AML-193 (cell line): ENCODE measurements around the gene MAZ.
"Not testable (repeated sequence)": the region's sequence is repeated elsewhere in the genome, so short reads cannot be mapped to it uniquely, and the experiment has no call there.

Source experiments
- DNase-seq, 2 experiments: peaks; one replicate each; lab custom pipeline; 2025; lab: John Stamatoyannopoulos, UW

Gene MAZ

DNA sequence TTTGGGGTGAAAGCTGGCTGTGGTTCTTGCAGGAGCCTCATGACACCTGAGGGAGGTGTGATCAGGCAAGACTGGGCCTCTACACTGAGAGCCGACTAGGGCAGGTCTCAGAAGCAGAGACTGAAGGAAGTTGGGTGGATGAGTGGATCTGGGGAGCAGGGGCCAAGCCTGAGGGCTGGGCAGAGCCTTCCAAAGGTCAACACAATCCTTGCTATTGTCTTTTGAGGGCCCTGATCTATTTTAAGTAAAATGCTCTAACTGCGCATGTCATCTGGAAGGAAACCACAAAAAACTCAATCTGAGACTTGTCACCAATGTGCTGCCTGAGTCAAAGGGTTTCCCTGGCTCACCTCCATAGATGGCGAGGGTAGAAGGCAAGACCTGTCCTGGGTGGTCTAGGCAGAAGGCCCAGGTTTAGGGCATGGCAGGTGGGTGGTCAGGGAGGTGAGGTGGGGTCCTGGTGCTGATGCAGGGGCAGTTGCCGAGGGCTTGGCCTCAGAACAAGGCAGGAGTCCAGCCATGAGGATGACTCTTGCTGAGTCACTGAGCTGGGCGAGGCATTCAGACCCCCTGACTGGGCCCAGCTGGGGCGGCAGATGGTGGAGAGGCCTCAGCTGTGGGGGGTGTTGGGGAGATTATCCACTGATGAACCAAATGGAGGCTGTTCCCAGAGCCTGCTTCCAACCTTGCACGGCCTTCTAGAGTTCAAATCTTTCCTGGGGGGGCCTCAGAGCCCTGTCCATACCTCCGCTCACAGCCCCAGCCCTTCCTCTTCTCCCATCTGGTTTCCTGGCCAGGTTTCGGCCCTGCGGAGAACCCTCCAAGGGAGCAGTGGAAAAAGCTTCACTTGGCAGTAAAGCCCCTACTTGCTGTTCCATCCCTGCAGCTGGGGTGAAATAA, 19.1 kb downstream of the MAZ start:
- no peak for DNase-seq

DNA sequence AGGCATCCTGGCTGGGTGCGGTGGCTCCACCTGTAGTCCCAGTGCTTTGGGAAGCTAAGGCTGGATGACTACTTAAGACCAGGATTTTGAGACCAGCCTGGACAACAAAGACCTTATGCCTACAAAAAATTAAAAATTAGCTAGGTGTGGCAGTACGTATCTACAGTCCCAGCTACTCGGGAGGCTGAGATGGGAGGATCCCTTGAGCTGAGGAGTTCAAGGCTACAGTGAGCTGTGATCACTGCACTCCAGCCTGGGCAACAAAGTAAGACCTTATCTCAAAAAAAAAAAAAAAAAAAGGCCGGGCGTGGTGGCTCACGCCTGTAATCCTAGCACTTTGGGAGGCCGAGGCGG, 20.0 kb downstream of the MAZ start:
- no peak for DNase-seq

DNA sequence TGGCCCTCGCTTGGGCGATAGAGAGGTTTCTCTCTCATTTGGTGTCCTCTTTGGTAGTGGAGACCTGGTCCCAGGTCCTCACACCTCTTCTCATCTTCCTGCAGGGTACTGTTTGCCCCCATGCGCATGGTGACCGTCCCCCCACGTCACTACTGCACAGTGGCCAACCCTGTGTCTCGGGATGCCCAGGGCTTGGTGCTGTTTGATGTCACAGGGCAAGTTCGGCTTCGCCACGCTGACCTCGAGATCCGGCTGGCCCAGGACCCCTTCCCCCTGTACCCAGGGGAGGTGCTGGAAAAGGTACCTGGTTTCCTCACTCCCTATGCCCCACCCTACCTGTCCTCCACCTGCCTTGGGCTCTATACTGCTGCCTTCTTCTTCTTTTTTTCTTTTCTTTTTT, 24.4 kb downstream of the MAZ start:
- DNase-seq = no peak

DNA sequence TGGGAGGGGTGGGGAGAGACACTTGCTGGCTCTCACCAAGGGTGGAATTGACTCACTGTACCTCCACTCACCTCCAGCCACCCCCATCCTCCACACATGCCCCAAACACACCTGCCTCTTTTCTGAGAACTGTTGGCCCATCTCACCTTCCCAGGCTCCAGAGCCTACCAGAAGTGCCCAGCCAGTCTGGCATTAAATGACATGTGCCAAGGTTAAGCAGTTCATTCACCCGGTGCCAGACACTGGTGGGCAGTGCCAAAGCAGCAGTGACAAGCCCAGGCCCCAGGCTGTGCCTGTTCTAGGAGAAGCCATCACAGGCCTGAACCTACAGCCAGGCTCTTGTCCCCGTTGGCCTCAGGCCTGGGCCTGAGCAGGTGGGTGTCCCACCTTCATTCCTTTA, 25.2 kb downstream of the MAZ start:
- DNase-seq = no peak

DNA sequence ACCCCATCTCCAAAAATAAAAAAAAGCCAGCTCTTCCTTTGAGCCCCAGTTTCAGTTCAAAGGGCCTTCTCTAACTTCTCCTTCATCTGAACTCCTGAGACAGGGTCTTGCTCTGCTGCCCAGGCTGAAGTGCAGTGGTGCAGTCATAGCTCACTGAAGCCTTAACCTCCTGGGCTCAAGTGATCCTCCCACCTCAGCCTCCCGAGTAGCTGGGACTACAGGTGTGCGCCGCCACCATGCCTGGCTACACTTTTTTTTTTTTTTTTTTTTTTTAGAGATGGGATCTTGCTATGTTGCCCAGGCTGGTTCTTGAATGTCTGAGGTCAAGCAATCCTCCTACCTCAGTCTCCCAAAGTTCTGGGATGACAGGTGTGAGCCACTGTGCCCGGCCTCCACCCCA, 26.9 kb downstream of the MAZ start:
- DNase-seq = not testable (repeated sequence)

DNA sequence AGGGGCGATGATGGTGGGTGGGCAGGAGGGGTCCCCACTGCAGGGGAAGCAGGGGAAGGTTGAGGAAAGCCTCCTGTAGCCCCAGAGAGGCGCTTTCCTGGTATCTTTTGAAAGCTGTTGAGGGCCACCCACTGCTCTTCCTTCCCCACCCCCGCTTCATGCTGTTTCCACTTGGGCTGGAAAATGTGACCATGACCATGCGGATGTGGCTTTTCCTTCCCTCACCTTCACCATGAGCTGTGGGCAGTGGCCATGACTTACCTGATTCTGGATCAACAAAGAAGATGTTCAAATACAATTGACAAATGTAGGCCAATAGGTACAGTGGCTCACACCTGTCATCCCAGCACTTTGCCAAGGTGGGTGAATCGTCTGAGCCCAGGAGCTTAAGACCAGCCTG, 27.8 kb downstream of the MAZ start:
- no peak for DNase-seq

DNA sequence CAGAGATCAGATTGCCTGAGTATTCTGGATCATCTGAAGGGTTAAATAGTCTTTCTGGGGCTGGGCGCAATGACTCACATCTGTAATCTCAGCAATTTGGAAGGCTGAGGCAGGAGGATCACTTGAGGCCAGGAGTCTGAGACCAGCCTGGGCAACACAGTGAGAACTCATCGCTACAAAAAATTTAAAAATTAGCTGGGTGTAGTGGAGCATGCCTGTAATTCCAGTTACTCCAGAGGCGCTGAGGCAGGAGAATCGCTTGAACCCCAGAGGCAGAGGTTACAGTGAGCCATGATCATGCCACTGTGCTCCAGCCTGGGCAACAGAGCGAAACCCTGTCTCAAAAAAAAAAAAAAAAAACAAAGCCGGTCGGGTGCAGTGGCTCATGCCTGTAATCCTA, 29.6 kb downstream of the MAZ start:
- DNase-seq = no peak

DNA sequence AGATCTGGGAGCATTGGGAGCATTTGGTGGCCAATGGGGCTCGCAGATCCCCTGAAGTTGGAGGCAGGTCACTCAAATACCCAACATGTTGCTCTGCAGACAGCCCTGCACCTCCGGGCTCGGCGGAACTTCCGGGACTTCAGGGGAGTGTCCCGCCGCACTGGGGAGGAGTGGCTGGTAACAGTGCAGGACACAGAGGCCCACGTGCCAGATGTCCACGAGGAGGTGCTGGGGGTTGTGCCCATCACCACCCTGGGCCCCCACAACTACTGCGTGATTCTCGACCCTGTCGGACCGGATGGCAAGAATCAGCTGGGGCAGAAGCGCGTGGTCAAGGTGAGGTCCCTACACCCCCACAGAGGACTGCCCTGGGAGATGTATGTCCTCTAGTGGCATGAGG, 30.3 kb downstream of the MAZ start:
- DNase-seq = no peak

DNA sequence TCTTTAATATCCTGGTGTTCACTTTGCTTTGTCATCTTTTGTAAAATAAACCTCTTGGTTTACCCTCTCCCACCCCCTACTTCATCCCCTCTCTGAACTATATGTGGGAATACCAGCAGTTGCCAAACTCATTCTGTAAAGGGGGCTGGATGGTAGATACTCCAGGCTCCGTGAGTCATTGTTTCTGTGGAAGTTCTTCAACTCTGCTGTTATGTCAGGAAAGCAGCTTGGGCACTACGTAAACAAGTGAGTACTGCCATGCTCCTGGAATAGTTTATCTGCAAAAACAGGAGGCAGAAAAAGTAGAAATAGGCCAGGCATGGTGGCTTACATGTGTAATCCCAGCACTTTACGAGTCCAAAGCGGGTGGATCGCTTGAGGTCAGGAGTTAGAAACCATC, 31.5 kb downstream of the MAZ start:
- no peak for DNase-seq

DNA sequence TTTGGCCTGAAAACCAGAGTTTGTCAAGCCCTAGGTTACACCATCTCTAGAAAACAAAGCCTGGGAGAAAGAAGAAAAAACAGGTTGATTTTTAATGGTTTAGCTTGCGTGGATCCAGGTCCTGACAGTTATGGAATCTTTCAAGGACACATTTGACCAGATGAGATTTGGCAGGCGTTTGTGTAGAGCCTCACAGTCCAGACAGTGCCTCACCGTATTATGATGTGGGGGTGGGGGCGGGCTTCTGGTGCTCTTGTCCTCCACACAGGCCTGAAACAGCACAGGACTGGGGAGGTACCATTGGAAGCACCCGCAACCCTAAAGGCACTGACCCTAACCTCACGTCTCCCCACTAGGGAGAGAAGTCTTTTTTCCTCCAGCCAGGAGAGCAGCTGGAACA, 33.5 kb downstream of the MAZ start:
- no peak for DNase-seq

DNA sequence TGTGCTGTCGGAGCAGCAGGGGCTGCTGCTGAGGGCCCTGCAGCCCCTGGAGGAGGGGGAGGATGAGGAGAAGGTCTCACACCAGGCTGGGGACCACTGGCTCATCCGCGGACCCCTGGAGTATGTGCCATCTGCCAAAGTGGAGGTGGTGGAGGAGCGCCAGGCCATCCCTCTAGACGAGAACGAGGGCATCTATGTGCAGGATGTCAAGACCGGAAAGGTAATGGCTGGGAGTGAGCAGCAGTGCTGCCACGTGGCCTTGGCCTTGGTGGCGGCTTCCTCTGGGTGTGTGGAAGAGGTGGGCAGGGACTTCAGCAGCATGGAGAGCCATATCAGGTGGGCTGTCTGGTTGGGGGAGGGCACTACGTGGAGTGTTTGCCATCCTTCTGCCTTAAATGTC, 33.9 kb downstream of the MAZ start:
- DNase-seq = no peak

DNA sequence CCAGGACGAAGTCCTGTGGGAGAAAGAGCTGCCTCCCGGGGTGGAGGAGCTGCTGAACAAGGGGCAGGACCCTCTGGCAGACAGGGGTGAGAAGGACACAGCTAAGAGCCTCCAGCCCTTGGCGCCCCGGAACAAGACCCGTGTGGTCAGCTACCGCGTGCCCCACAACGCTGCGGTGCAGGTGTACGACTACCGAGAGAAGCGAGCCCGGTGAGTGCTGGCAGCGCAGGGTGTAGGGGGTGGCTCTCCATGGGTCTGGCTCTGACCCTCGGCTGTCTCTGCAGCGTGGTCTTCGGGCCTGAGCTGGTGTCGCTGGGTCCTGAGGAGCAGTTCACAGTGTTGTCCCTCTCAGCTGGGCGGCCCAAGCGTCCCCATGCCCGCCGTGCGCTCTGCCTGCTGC, 35.3 kb downstream of the MAZ start:
- DNase-seq = no peak

DNA sequence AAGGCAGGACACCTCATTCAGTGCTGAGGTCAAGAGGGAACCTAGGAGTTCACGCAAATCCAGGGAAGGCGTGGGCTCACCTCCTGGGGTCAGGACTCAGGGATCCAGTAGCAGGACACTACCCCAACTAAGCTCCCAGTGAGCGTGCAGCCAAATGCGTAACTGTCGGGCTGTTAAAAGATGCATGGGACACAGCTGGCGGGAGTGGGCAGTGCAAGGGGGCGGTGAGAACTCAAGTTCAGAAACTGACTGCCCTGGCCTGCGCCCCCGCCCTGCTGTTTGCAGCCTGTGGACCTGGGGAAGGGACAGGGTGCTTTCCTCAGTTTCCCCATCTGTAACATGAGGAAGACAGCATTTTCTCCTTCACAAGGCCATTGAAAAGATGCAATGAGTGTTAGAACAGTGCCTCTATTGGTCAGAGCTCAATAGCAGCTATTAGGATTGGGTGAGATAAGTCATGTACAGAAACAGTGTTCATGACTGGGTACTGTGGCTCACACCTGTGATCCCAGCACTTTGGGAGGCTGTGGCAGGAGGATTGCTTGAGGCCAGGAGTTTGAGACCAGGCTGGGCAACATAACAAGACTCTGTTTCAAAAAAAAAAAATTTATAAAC, 36.5 kb downstream of the MAZ start:
- peak; percentile 4 to 9 for DNase-seq

DNA sequence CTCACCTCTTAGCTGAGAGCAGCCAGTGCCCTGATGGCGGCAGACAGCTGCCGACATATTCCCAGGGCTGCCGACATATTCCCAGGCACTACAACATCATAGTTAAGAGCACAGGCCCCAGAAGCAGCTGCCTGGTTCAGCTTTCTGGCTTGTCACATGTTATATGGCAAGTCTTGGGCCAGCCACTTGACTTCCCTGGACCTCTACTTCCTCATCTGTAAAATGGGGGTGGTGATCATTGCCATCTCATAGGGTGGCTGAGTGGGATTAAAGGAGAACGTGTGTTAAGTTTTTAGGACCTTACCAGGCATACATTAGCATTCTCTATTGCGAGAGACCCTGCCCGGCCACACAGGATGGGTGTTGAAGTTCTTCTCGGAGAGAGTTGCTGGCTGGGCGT, 37.6 kb downstream of the MAZ start:
- no peak for DNase-seq

DNA sequence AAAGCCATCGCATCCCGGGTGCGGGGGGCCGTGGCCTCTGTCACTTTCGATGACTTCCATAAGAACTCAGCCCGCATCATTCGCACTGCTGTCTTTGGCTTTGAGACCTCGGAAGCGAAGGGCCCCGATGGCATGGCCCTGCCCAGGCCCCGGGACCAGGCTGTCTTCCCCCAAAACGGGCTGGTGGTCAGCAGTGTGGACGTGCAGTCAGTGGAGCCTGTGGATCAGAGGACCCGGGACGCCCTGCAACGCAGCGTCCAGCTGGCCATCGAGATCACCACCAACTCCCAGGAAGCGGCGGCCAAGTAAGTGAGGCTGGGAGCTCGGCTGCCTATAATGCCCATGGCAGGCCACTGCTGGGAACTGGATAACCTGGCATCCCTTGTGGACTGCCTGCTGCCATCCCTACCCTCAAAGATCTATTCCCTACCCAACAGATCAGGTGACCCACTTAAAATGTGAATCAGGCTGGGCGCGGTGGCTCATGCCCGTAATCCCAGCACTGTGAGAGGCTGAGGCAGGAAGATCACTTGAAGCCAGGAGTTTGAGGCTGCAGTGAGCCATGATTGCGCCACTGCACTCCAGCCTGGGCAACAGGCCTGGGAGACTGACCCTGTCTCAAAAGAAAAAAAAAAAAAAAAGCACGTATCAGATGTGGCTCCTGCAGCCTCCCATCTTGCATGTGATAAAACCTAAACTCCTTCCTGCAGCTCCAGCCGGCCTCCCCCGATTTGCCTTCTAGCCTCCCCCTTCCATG, 38.4 kb downstream of the MAZ start:
- no peak for DNase-seq

DNA sequence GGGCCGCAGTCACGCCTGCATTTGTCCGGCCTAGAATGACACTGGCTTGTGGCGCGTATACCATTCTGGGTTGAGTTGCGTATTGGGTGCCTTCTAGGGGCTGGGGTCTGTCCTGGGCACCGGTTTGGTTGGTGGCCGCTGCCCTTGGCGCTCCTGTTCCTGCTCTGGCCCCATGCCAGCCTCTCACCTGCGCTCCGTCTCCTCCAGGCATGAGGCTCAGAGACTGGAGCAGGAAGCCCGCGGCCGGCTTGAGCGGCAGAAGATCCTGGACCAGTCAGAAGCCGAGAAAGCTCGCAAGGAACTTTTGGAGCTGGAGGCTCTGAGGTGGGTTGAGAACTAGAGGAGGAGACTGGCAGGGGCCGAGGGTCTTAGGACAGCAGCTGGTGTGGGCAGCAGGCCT, 39.3 kb downstream of the MAZ start:
- DNase-seq = no peak

DNA sequence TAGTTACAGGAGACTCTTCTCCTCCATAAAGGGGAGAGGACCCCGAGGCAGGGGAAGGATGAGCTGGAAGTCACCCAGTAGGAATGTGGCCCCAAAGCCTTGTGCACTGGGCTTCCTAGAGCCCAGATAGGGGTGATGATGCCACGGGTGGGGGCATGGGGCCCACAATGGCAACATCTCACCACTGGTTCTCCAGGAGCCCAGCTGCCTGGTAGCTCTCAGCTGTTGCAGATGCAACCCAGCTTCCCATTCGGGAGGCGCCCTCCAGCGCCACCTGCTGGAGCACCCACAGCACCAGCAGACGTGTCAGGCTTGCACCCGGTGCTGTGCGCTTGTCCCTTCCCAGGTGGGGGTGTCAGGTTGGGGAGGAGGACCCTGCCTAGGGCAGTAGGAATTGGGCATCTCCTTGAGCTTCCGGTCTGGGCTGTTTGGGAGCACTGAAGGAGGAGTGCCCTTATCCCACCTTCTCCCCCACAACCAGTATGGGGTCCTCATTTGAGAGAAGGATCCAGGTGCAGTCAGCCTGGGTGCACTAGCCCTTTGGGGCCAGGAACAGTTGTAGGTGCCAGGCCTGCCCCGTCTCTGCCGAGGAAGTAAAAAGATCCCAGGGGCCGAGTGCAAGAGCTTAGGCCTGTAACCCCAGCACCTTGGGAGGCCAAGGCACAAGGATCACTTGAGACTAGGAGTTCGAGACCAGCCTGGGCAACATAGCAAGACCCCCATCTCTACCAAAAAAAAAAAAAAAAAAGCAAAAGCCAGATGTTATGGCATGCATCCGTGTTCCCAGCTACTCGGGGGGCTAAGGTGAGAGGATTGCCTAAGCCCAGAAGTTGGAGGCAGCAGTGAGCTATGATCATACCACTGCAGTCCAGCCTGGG, 42.3 kb downstream of the MAZ start:
- DNase-seq = peak; percentile 53 to 59

DNA sequence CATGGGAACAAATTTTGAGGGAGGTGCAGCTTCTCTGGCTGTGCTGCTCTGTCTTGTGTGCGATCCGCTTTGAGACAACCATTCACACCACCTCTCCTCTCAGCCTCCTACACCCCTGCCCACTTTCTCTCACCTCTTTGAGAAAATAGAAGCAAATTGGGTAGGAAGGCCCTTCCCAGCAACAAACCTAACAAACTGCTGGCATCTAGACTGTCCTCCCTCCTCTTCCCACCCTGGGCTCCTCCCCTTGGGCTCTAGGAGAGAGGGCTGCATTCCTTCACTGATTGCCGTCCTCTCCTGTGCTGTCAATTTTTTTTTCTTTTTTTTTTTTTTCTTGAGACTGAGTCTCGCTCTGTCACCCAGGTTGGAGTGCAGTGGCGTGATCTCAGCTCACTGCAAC, 43.2 kb downstream of the MAZ start:
- no peak for DNase-seq

DNA sequence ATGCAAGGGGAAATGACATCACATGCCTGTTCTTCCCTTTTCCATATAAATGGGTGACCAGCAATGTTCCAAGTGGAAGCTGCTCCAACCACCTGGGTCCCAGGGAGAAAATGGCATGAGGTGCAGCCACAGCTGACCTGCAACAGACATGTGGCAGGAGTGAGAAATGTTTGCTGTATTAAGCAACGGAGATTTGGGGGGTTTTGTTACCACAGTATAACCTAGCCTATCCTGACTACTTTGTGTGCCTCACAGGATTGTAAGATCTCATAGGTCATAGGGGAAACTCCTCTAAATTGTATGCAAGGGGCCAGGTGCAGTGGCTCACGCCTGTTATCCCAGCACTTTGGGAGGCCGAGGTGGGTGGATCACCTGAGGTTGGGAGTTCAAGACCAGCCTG, 44.7 kb downstream of the MAZ start:
- DNase-seq = no peak

DNA sequence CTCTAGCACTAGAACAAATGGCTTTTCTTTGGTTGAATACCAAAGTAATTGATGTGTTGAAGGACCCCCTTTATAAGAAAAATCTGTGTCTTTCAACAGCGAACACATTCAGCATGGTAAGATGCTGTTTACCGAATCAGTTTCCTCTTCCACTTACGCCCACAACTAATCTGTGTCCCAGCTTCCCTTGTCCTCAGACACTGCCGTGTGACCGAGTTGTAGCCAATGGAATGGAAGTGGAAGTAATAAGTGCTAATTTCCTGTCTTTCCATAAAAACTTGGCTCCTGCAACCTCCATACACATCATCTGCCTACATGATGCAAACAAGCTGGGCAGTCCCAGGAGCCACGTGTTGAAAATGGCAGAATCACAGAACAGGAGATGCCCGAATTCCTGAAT, 46.3 kb downstream of the MAZ start:
- no peak for DNase-seq

DNA sequence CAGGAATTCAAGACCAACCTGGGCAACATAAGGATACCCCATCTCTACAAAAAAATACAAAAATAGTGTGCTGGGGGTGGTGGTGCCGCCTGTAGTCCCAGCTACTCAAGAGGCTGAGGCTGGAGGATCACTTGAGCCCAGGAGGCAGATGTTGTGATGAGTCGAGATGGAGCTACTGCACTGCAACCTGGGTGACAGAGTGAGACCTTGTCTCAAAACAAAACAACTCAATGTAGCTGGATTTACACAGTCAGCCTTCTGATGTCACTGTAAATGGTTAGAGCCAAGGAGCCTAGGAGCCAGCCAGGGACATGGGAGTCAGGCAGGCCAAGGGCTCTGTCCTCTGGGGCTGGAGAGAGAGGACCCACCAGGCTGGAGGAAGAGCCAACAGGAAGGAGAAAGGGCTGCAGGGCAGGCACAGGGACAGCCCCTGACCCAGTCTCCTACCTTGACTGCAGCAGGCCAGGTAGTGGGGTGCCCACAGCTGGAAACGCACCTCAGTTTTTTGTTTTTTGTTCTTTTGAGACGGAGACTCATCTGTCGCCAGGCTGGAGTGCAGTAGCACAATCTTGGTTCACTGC, 48.3 kb downstream of the MAZ start:
- no peak for DNase-seq
